Body of pancreas (tissue), 4 donors: Measurements from ENCODE around the gene NR2F1-AS1.

Experiments
- CTCF ChIP-seq, 7 experiments: fragments of 450-650 bp in 4 of 7; fragments of 200-600 bp in 3 of 7; sonication (generic) in 3 of 7; IDR thresholded peaks; one replicate each; pipeline ENCODE4 v1.5.1; 2016 to 2019; ENCODE audit warnings: antibody characterized with exemption in 7 of 7
- POLR2A ChIP-seq, 3 donors: fragments of 450-650 bp; IDR thresholded peaks; one replicate each; pipeline ENCODE4 v1.6.1; 2016; ENCODE audit warnings: antibody characterized with exemption in 3 of 3, mild to moderate bottlenecking in 2 of 3

GRCh38 chr5:93601071-93601801 lies 20.2 kb upstream of the NR2F1-AS1 start:
- TF ChIP-seq CTCF (IDR thresholded peaks at IDR 0.05) (no peak), POLR2A (IDR thresholded peaks at IDR 0.05) (no peak)
